HCT116 (cell line): ENCODE measurements around the gene CACNA1E. TPM values are rescaled to one million over a fixed set of nuclear protein-coding genes. Genes with fewer than 3 reads are reported as not detected.

ENCODE experiments used
- ATAC-seq: fragments of 200-7000 bp; cut with Tn5 transposase; 2 replicates; pipeline ENCODE4 v1.9.1; 2020; ENCODE audit warnings: mild to moderate bottlenecking, moderate library complexity
- BruUV-seq: library from RNA; stranded (reverse); fragments of 400-500 nt; replicated peaks from 2 replicates; lab custom pipeline; 2021; lab: Mats Ljungman, UMichigan
- CTCF ChIA-PET: fragments of 300-600 bp; sonication (Branson Sonifier 250); formaldehyde crosslinking; loops from one replicate; lab custom pipeline; 2021; ENCODE audit warnings: antibody characterized with exemption; lab: Charles Lee
- POLR2A ChIA-PET: fragments of 300-600, 350-600 bp; sonication (Branson Sonifier 250); formaldehyde crosslinking; loops from one replicate; lab custom pipeline; 2021; ENCODE audit warnings: antibody characterized with exemption; lab: Charles Lee
- RAD21 ChIA-PET, 2 experiments: fragments of 300-600 bp; sonication (Branson Sonifier 250); formaldehyde crosslinking; loops; one replicate each; lab custom pipeline; 2023; ENCODE audit warnings: low total read pairs in 2 of 2; ENCODE audit not compliant: uncharacterized antibody in 2 of 2, unreplicated experiment in 2 of 2, low non-redundant PET in 1 of 2; lab: Charles Lee
- DNase-seq: peaks from one replicate; pipeline ENCODE4 v3.0.0-alpha.2; 2010; ENCODE audit warnings: low read depth, low spot score
- H2AFZ ChIP-seq: fragments of 200-600 bp; shearing (Covaris generic), sonication (generic); 2 replicates; pipeline ENCODE4 v1.6.1; 2017; ENCODE audit warnings: low read depth, mixed run types, mixed read lengths, antibody characterized with exemption, low read length; ENCODE audit not compliant: poor library complexity, severe bottlenecking
- H3K27ac ChIP-seq: 2 replicates; pipeline ENCODE4 v1.5.1; 2012; ENCODE audit warnings: low read depth, low read length
- H3K27me3 ChIP-seq: fragments of 200-600 bp; sonication (generic); 2 replicates; pipeline ENCODE4 v1.6.1; 2016; ENCODE audit warnings: mixed run types, low read length, mixed read lengths; ENCODE audit not compliant: insufficient read depth
- H3K36me3 ChIP-seq, 2 experiments: fragments of 200-500 bp in 1 of 2; fragments of 200-600 bp in 1 of 2; sonication (Bioruptor generic) in 1 of 2; sonication (generic) in 1 of 2; 2 replicates each; pipeline versions ENCODE4 v1.5.1 to v1.6.1; 2014 to 2016; ENCODE audit warnings: low read length in 2 of 2, inconsistent platforms in 1 of 2, mixed read lengths in 1 of 2, mixed run types in 1 of 2; ENCODE audit not compliant: insufficient read depth in 2 of 2, control insufficient read depth in 1 of 2
- H3K4me1 ChIP-seq, 2 experiments: fragments of 200-600 bp in 1 of 2; sonication (generic) in 1 of 2; 2 replicates each; pipeline versions ENCODE4 v1.5.1 to v1.6.1; 2012 to 2017; ENCODE audit warnings: low read length in 2 of 2, inconsistent platforms in 1 of 2, mild to moderate bottlenecking in 1 of 2, mixed read lengths in 1 of 2, mixed run types in 1 of 2, moderate library complexity in 1 of 2; ENCODE audit not compliant: insufficient read depth in 2 of 2, control insufficient read depth in 1 of 2
- H3K4me2 ChIP-seq: fragments of 200-600 bp; sonication (generic); 2 replicates; pipeline ENCODE4 v1.6.1; 2017; ENCODE audit warnings: mixed run types, low read length, mixed read lengths
- H3K4me3 ChIP-seq, 2 experiments: fragments of 200-600 bp in 1 of 2; sonication (generic) in 1 of 2; replicated peaks in 1 of 2; 2 replicates each; pipeline ENCODE4 v1.5.1; 2011 to 2016; ENCODE audit warnings: low read length in 2 of 2, control low read depth in 1 of 2, low read depth in 1 of 2, mild to moderate bottlenecking in 1 of 2, mixed read lengths in 1 of 2, mixed run types in 1 of 2
- H3K79me2 ChIP-seq: fragments of 200-600 bp; sonication (generic); 2 replicates; pipeline ENCODE4 v1.6.1; 2017; ENCODE audit warnings: mild to moderate bottlenecking, mixed run types, low read length, moderate library complexity, mixed read lengths; ENCODE audit not compliant: insufficient read depth
- H3K9ac ChIP-seq: fragments of 200-600 bp; sonication (generic); 2 replicates; pipeline ENCODE4 v1.6.1; 2016; ENCODE audit warnings: low read length, mixed read lengths
- H3K9me2 ChIP-seq: fragments of 200-600 bp; sonication (generic), shearing (Covaris generic); 2 replicates; pipeline ENCODE4 v1.6.1; 2017; ENCODE audit warnings: mixed run types, mild to moderate bottlenecking, moderate library complexity; ENCODE audit not compliant: insufficient read depth
- H3K9me3 ChIP-seq, 2 experiments: fragments of 200-500 bp in 1 of 2; fragments of 200-600 bp in 1 of 2; sonication (Bioruptor generic) in 1 of 2; sonication (generic) in 1 of 2; 2 replicates each; pipeline ENCODE4 v1.6.1; 2014 to 2017; ENCODE audit warnings: low read length in 2 of 2, mixed read lengths in 2 of 2, inconsistent platforms in 1 of 2, low read depth in 1 of 2, mild to moderate bottlenecking in 1 of 2, mixed run types in 1 of 2, moderate library complexity in 1 of 2; ENCODE audit not compliant: control insufficient read depth in 1 of 2, insufficient read depth in 1 of 2
- H4K20me1 ChIP-seq: fragments of 200-600 bp; sonication (generic), shearing (Covaris generic); 2 replicates; pipeline ENCODE4 v1.6.1; 2017; ENCODE audit warnings: mixed run types, mild to moderate bottlenecking, moderate library complexity; ENCODE audit not compliant: insufficient read depth
- CBX3 ChIP-seq: IDR thresholded peaks from 2 replicates; pipeline ENCODE4 v1.6.1; 2012; ENCODE audit warnings: low read depth
- CEBPB ChIP-seq: IDR thresholded peaks from 2 replicates; pipeline ENCODE4 v1.6.1; 2012; ENCODE audit warnings: low read depth
- ELF1 ChIP-seq: IDR thresholded peaks from 2 replicates; pipeline ENCODE4 v1.6.1; 2012; ENCODE audit warnings: low read depth, borderline replicate concordance
- FOSL1 ChIP-seq: IDR thresholded peaks from 2 replicates; pipeline ENCODE4 v1.6.1; 2012; ENCODE audit warnings: low read depth
- JUND ChIP-seq: IDR thresholded peaks from 2 replicates; pipeline ENCODE4 v1.6.1; 2012
- POLR2AphosphoS5 ChIP-seq: IDR thresholded peaks from 2 replicates; pipeline ENCODE4 v1.6.1; 2011; ENCODE audit warnings: mild to moderate bottlenecking, low read depth, low read length, moderate library complexity
- RAD21 ChIP-seq: IDR thresholded peaks from 2 replicates; pipeline ENCODE4 v1.6.1; 2012; ENCODE audit warnings: low read depth, mild to moderate bottlenecking
- SIN3A ChIP-seq: IDR thresholded peaks from 2 replicates; pipeline ENCODE4 v1.6.1; 2012; ENCODE audit warnings: low read depth
- SP1 ChIP-seq: IDR thresholded peaks from 2 replicates; pipeline ENCODE4 v1.6.1; 2012; ENCODE audit warnings: low read depth
- TCF7L2 ChIP-seq: IDR thresholded peaks from 2 replicates; pipeline ENCODE4 v1.7.0; 2011; ENCODE audit warnings: borderline replicate concordance, inconsistent platforms; ENCODE audit not compliant: insufficient read depth, insufficient read length; ENCODE audit errors: extremely low read depth
- YY1 ChIP-seq: IDR thresholded peaks from 2 replicates; pipeline ENCODE4 v1.6.1; 2011; ENCODE audit warnings: low read length, low read depth, moderate library complexity, mild to moderate bottlenecking; ENCODE audit not compliant: insufficient replicate concordance; ENCODE audit errors: extremely low read depth
- ZFX ChIP-seq: fragments of 450-650 bp; IDR thresholded peaks from 2 replicates; pipeline ENCODE4 v1.6.1; 2017
- ZNF274 ChIP-seq: fragments of 200-500 bp; sonication (Bioruptor generic); IDR thresholded peaks from 2 replicates; pipeline ENCODE4 v1.6.1; 2014; ENCODE audit warnings: mild to moderate bottlenecking, low read depth, low read length, inconsistent platforms
- intact Hi-C: fragments of 100-400 bp; cut with micrococcal nuclease; formaldehyde crosslinking; loops from 2 replicates; pipeline ENCODE4 v1.10.0; 2022
- total RNA-seq: library from RNA; stranded (reverse); gene quantifications from one replicate; pipeline ENCODE4 v1.2.1, GENCODE V29; 2021; ENCODE audit not compliant: unreplicated experiment
- TF ChIP-seq, protein P1 (sequence below): IDR thresholded peaks from 2 replicates; pipeline ENCODE4 v1.6.1; 2012; ENCODE audit warnings: low read depth
- TF ChIP-seq, protein P2 (sequence below): IDR thresholded peaks from 2 replicates; pipeline ENCODE4 v1.6.1; 2012
- TF ChIP-seq, protein P3 (sequence below): IDR thresholded peaks from 2 replicates; pipeline ENCODE4 v1.6.1; 2011; ENCODE audit warnings: mild to moderate bottlenecking, low read length, moderate library complexity; ENCODE audit not compliant: insufficient replicate concordance; ENCODE audit errors: extremely low read depth
- TF ChIP-seq, protein P4 (sequence below), 3 experiments: fragments of 200-600 bp in 1 of 3; sonication (generic) in 1 of 3; IDR thresholded peaks in 2 of 3; conservative IDR thresholded peaks in 1 of 3; 2 replicates each; pipeline ENCODE4 v1.5.1; 2012 to 2017; ENCODE audit warnings: low read depth in 2 of 3, low read length in 2 of 3, antibody characterized with exemption in 1 of 3, borderline replicate concordance in 1 of 3, control low read depth in 1 of 3, mild to moderate bottlenecking in 1 of 3, mixed read lengths in 1 of 3, mixed run types in 1 of 3, moderate library complexity in 1 of 3; ENCODE audit not compliant: insufficient read depth in 1 of 3

The CACNA1E gene
- total RNA-seq, 1 experiment from 2014 or later = 0.02 TPM

DNA sequence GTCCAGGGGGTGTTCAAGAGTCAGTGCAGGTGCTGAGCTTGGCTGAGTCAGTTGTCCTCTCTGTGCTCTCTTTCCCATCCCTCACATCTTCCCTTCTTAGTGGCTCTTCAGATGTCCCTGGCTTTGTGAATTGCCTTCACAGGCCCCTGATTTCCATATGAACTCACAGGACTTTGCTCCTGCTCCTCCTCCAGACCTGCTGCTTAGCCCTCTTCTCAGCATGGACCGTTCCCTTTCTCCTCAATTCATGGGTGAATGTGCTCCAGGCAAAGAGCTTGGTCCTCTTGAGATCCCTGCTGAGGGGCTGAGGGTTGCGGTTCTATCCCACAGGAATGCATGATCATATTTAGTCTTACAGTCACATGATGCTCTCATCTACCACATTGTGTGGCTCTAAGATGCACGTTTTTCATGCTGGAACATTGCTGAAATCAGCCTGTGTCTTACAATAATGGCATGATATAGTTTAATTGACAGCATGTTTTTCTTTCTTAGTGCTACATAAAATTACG is 30.5 kb downstream of the CACNA1E start:
- TF ChIP-seq SIN3A = no peak
- TF ChIP-seq RAD21 = no peak
- TF ChIP-seq, protein P1, sequence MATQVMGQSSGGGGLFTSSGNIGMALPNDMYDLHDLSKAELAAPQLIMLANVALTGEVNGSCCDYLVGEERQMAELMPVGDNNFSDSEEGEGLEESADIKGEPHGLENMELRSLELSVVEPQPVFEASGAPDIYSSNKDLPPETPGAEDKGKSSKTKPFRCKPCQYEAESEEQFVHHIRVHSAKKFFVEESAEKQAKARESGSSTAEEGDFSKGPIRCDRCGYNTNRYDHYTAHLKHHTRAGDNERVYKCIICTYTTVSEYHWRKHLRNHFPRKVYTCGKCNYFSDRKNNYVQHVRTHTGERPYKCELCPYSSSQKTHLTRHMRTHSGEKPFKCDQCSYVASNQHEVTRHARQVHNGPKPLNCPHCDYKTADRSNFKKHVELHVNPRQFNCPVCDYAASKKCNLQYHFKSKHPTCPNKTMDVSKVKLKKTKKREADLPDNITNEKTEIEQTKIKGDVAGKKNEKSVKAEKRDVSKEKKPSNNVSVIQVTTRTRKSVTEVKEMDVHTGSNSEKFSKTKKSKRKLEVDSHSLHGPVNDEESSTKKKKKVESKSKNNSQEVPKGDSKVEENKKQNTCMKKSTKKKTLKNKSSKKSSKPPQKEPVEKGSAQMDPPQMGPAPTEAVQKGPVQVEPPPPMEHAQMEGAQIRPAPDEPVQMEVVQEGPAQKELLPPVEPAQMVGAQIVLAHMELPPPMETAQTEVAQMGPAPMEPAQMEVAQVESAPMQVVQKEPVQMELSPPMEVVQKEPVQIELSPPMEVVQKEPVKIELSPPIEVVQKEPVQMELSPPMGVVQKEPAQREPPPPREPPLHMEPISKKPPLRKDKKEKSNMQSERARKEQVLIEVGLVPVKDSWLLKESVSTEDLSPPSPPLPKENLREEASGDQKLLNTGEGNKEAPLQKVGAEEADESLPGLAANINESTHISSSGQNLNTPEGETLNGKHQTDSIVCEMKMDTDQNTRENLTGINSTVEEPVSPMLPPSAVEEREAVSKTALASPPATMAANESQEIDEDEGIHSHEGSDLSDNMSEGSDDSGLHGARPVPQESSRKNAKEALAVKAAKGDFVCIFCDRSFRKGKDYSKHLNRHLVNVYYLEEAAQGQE = no peak
- no peak for TF ChIP-seq ELF1
- TF ChIP-seq SP1 = no peak
- no peak for TF ChIP-seq TCF7L2
- TF ChIP-seq ZFX = no peak
- no peak for TF ChIP-seq CEBPB
- TF ChIP-seq CBX3 = no peak
- no peak for TF ChIP-seq YY1
- TF ChIP-seq, protein P2, sequence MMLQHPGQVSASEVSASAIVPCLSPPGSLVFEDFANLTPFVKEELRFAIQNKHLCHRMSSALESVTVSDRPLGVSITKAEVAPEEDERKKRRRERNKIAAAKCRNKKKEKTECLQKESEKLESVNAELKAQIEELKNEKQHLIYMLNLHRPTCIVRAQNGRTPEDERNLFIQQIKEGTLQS = no peak
- TF ChIP-seq POLR2AphosphoS5 = no peak
- no peak for TF ChIP-seq ZNF274
- TF ChIP-seq JUND = no peak
- TF ChIP-seq, protein P3, sequence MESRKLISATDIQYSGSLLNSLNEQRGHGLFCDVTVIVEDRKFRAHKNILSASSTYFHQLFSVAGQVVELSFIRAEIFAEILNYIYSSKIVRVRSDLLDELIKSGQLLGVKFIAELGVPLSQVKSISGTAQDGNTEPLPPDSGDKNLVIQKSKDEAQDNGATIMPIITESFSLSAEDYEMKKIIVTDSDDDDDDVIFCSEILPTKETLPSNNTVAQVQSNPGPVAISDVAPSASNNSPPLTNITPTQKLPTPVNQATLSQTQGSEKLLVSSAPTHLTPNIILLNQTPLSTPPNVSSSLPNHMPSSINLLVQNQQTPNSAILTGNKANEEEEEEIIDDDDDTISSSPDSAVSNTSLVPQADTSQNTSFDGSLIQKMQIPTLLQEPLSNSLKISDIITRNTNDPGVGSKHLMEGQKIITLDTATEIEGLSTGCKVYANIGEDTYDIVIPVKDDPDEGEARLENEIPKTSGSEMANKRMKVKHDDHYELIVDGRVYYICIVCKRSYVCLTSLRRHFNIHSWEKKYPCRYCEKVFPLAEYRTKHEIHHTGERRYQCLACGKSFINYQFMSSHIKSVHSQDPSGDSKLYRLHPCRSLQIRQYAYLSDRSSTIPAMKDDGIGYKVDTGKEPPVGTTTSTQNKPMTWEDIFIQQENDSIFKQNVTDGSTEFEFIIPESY = no peak
- TF ChIP-seq, protein P4, sequence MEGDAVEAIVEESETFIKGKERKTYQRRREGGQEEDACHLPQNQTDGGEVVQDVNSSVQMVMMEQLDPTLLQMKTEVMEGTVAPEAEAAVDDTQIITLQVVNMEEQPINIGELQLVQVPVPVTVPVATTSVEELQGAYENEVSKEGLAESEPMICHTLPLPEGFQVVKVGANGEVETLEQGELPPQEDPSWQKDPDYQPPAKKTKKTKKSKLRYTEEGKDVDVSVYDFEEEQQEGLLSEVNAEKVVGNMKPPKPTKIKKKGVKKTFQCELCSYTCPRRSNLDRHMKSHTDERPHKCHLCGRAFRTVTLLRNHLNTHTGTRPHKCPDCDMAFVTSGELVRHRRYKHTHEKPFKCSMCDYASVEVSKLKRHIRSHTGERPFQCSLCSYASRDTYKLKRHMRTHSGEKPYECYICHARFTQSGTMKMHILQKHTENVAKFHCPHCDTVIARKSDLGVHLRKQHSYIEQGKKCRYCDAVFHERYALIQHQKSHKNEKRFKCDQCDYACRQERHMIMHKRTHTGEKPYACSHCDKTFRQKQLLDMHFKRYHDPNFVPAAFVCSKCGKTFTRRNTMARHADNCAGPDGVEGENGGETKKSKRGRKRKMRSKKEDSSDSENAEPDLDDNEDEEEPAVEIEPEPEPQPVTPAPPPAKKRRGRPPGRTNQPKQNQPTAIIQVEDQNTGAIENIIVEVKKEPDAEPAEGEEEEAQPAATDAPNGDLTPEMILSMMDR (IDR thresholded peaks at IDR 0.05 in 2 of 3, conservative IDR thresholded peaks at IDR 0.05 in 1 of 3; ENCODE audit: borderline replicate concordance in 1 of 3, insufficient read depth in 1 of 3, low read depth in 2 of 3, low read length in 2 of 3) = no peak
- TF ChIP-seq FOSL1 = no peak
- intact Hi-C loops = no loop called here
- H3K36me3 ChIP-seq = no peaks in the 10 kb centered on the region
- peaks cover 8% of the 10 kb centered on the region; the same call in 1 of the 2 replicates for H3K27me3 ChIP-seq
- DNase-seq (no peak), ATAC-seq (no peak)
- no TSS peak for BruUV-seq
- H3K9me3 ChIP-seq = no peaks in the 10 kb centered on the region
- ChIA-PET RAD21 (no interaction called here), CTCF (no interaction called here), POLR2A (no interaction called here)
- no peaks in the 10 kb centered on the region for H3K79me2 ChIP-seq
- H3K9me2 ChIP-seq = no peaks in the 10 kb centered on the region
- H3K27ac ChIP-seq = no peak overlapping the region
- H4K20me1 ChIP-seq = no peaks in the 10 kb centered on the region
- no peak overlapping the region for H3K9ac ChIP-seq
- H3K4me3 ChIP-seq = no peak overlapping the region
- H2AFZ ChIP-seq = no peak overlapping the region
- no peaks in the 10 kb centered on the region for H3K4me1 ChIP-seq
- no peak overlapping the region for H3K4me2 ChIP-seq
